Liver (tissue), 9 donors: ENCODE measurements around the gene BTAF1. TPM values are rescaled to one million over a fixed set of nuclear protein-coding genes. Genes with fewer than 3 reads are reported as not detected.

Experiments used
- DNase-seq: peaks from one replicate; pipeline ENCODE4 v3.0.0-alpha.2; 2017; ENCODE audit warnings: low spot score
- H3K27ac ChIP-seq, 2 donors: one replicate each; pipeline ENCODE4 v1.7.0; 2013; ENCODE audit warnings: inconsistent platforms in 2 of 2, low read length in 2 of 2, control low read depth in 1 of 2, low read depth in 1 of 2, mild to moderate bottlenecking in 1 of 2
- H3K27me3 ChIP-seq, 4 donors: one replicate each; pipeline versions ENCODE4 v1.6.1 to v1.7.0; 2013; ENCODE audit warnings: low read length in 3 of 4, inconsistent platforms in 1 of 4, mild to moderate bottlenecking in 1 of 4, moderate library complexity in 1 of 4; ENCODE audit not compliant: control insufficient read depth in 4 of 4, insufficient read depth in 4 of 4
- H3K36me3 ChIP-seq, 4 donors: one replicate each; pipeline versions ENCODE4 v1.6.1 to v1.7.0; 2013; ENCODE audit warnings: low read length in 3 of 4, mild to moderate bottlenecking in 3 of 4, low read depth in 1 of 4, moderate library complexity in 1 of 4; ENCODE audit not compliant: control insufficient read depth in 4 of 4, insufficient read depth in 3 of 4
- H3K4me1 ChIP-seq, 4 donors: one replicate each; pipeline versions ENCODE4 v1.6.1 to v1.7.0; 2013; ENCODE audit warnings: low read length in 3 of 4, mild to moderate bottlenecking in 3 of 4, moderate library complexity in 1 of 4; ENCODE audit not compliant: control insufficient read depth in 4 of 4, insufficient read depth in 4 of 4
- H3K4me3 ChIP-seq, 3 donors: one replicate each; pipeline versions ENCODE4 v1.6.1 to v1.7.0; 2013; ENCODE audit warnings: low read length in 3 of 3, control low read depth in 1 of 3, low read depth in 1 of 3, mild to moderate bottlenecking in 1 of 3
- H3K9ac ChIP-seq, 2 donors: one replicate each; pipeline ENCODE4 v1.7.0; 2013; ENCODE audit warnings: low read length in 2 of 2, mild to moderate bottlenecking in 2 of 2, moderate library complexity in 2 of 2, control low read depth in 1 of 2, low read depth in 1 of 2
- H3K9me3 ChIP-seq, 4 donors: one replicate each; pipeline versions ENCODE4 v1.6.1 to v1.7.0; 2013; ENCODE audit warnings: low read length in 3 of 4; ENCODE audit not compliant: control insufficient read depth in 4 of 4
- ATF3 ChIP-seq: IDR thresholded peaks from 2 replicates; pipeline ENCODE4 v1.6.1; 2016; ENCODE audit warnings: antibody characterized with exemption
- FOXA1 ChIP-seq: IDR thresholded peaks from 2 replicates; pipeline ENCODE4 v1.6.1; 2016; ENCODE audit warnings: antibody characterized with exemption
- FOXA2 ChIP-seq: IDR thresholded peaks from 2 replicates; pipeline ENCODE4 v1.6.1; 2016; ENCODE audit warnings: antibody characterized with exemption
- HNF4A ChIP-seq, 2 donors: conservative IDR thresholded peaks; 2 replicates each; pipeline ENCODE4 v1.6.1; 2016; ENCODE audit warnings: antibody characterized with exemption in 2 of 2, mild to moderate bottlenecking in 2 of 2
- HNF4G ChIP-seq: IDR thresholded peaks from 2 replicates; pipeline ENCODE4 v1.6.1; 2016; ENCODE audit warnings: antibody characterized with exemption
- NR2F2 ChIP-seq: IDR thresholded peaks from 2 replicates; pipeline ENCODE4 v1.6.1; 2016; ENCODE audit warnings: antibody characterized with exemption
- RAD21 ChIP-seq, 2 donors: IDR thresholded peaks; 2 replicates each; pipeline ENCODE4 v1.6.1; 2016; ENCODE audit warnings: antibody characterized with exemption in 2 of 2, mild to moderate bottlenecking in 2 of 2
- RXRA ChIP-seq, 2 donors: IDR thresholded peaks; 2 replicates each; pipeline ENCODE4 v1.6.1; 2017 to 2018; ENCODE audit warnings: antibody characterized with exemption in 2 of 2, mild to moderate bottlenecking in 1 of 2
- TAF1 ChIP-seq: conservative IDR thresholded peaks from 2 replicates; pipeline ENCODE4 v1.6.1; 2016; ENCODE audit warnings: antibody characterized with exemption, mild to moderate bottlenecking
- YY1 ChIP-seq: IDR thresholded peaks from 2 replicates; pipeline ENCODE4 v1.6.1; 2016; ENCODE audit warnings: antibody characterized with exemption, mild to moderate bottlenecking
- WGBS: extraction: QIAGEN DNeasy Blood & Tissue Kit; methylation state at CpG from one replicate; pipeline ENCODE4 v1.1.7; 2013; 5-methylcytosine and 5-hydroxymethylcytosine counted together
- polyA plus RNA-seq, 2 donors: library from polyadenylated mRNA; stranded (reverse) in 1 of 2; unstranded in 1 of 2; fragments of 200-250 nt in 1 of 2; fragments of >200 nt in 1 of 2; fragmentation: Nextera tagmentation in 1 of 2; extraction: Ambion mirVana in 1 of 2; gene quantifications; one replicate each; pipeline versions ENCODE4 v1.2.1 to v1.2.3, GENCODE V29; 2013 to 2015
- total RNA-seq, 2 donors: library from RNA; depleted of rRNA; stranded (reverse); fragments of >200 nt; gene quantifications; one replicate each; pipeline ENCODE4 v1.2.3, GENCODE V29; 2014
- TF ChIP-seq, protein P1 (sequence below): fragments of 150-350 bp; IDR thresholded peaks from 2 replicates; pipeline ENCODE4 v1.5.1; 2017; ENCODE audit warnings: improper control_type of control experiment, low read depth, low read length; ENCODE audit not compliant: missing input control
- TF ChIP-seq, protein P2 (sequence below): IDR thresholded peaks from 2 replicates; pipeline ENCODE4 v1.6.1; 2016; ENCODE audit warnings: antibody characterized with exemption, mild to moderate bottlenecking
- donor health status: healthy.
- donor health status: healthy.
- donor health status: healthy.
- donor health status: healthy.
- donor health status: healthy.

BTAF1 gene
- total and polyA plus RNA-seq, 4 donors, result 5.9 to 49.6 (median 18.0) TPM

DNA sequence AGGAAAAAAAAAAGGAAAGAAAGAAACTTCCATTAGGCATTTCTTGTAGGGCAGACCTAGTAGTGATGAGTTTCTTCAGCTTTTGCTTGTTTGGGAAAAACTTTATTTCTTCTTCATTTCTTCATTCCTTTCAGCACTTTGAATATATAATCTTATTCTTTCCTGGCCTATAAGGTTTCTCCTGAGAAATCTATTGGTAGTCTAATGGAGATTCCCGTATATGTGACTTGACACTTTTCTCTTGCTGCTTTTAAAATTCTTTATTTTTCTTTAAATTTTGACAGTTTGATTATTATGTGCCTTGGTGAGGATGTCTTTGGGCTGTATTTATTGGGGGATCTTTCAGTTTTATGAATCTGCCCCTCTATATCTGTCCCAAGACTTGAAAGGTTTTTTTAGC, 3.9 kb upstream of the BTAF1 start:
- H3K27me3 ChIP-seq, result no peaks in the 10 kb centered on the region
- no peak for DNase-seq
- H3K4me3 ChIP-seq, result no peak overlapping the region
- 99% methylated on average over 1 of the region's 1 CpG for WGBS
- peaks cover 0 to 3% (median 0%) of the 10 kb centered on the region in 4 donors for H3K9me3 ChIP-seq
- H3K9ac ChIP-seq, result no peak overlapping the region
- H3K4me1 ChIP-seq, result peaks cover 0 to 10% (median 2%) of the 10 kb centered on the region in 4 donors
- no peaks in the 10 kb centered on the region for H3K36me3 ChIP-seq
- TF ChIP-seq TAF1 (no peak), RAD21 (IDR thresholded peaks at IDR 0.05) (no peak)
- H3K27ac ChIP-seq, result no peak overlapping the region

GRCh38 chr10:91924212-91925021, 847 bp downstream of the BTAF1 start:
- Histone ChIP-seq H3K4me3 (peak overlapping the region; percentile 87 to 99 (median 98)), H3K9ac (peak overlapping the region; percentile 93 to 100), H3K27me3 (no peaks in the 10 kb centered on the region), H3K36me3 (no peaks in the 10 kb centered on the region), H3K27ac (peak overlapping the region; percentile 99), H3K9me3 (peaks cover 0 to 3% (median 0%) of the 10 kb centered on the region in 4 donors), H3K4me1 (peaks cover 5 to 33% (median 10%) of the 10 kb centered on the region in 4 donors)
- 4% methylated on average over 21 of the region's 21 CpGs for WGBS
- TF ChIP-seq YY1, result peak; percentile 33
- TF ChIP-seq FOXA2, result no peak
- TF ChIP-seq HNF4G, result no peak
- no peak for DNase-seq

DNA sequence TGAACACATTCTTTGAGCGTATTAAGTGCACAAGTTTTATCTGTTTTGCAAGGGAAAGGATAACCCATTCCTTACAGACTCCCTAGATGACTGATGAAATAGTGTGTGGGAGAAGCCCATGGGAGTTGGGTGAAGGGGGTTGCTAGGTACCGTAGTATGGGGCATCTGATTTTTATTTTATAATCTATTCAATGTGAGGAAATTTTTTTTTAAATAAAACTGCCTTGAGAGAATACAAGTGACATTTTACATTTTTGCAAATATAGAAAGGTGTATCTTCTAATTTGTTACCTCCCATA, 1.4 kb downstream of the BTAF1 start:
- no peaks in the 10 kb centered on the region for H3K27me3 ChIP-seq
- no peak for DNase-seq
- no peak overlapping the region for H3K27ac ChIP-seq
- peak overlapping the region in 2 of 3 donors; percentile 87 to 99 for H3K4me3 ChIP-seq
- H3K4me1 ChIP-seq, result peaks cover 5 to 33% (median 10%) of the 10 kb centered on the region in 4 donors
- H3K9me3 ChIP-seq, result no peaks in the 10 kb centered on the region
- WGBS, result 73% methylated on average over 2 of the region's 2 CpGs
- TF ChIP-seq, protein P1, sequence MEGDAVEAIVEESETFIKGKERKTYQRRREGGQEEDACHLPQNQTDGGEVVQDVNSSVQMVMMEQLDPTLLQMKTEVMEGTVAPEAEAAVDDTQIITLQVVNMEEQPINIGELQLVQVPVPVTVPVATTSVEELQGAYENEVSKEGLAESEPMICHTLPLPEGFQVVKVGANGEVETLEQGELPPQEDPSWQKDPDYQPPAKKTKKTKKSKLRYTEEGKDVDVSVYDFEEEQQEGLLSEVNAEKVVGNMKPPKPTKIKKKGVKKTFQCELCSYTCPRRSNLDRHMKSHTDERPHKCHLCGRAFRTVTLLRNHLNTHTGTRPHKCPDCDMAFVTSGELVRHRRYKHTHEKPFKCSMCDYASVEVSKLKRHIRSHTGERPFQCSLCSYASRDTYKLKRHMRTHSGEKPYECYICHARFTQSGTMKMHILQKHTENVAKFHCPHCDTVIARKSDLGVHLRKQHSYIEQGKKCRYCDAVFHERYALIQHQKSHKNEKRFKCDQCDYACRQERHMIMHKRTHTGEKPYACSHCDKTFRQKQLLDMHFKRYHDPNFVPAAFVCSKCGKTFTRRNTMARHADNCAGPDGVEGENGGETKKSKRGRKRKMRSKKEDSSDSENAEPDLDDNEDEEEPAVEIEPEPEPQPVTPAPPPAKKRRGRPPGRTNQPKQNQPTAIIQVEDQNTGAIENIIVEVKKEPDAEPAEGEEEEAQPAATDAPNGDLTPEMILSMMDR, result no peak
- TF ChIP-seq FOXA2 (no peak), FOXA1 (no peak), RXRA (IDR thresholded peaks at IDR 0.05) (no peak), TAF1 (no peak), HNF4G (no peak), RAD21 (IDR thresholded peaks at IDR 0.05) (no peak), ATF3 (no peak), HNF4A (conservative IDR thresholded peaks at IDR 0.05) (no peak), YY1 (no peak), NR2F2 (no peak)
- TF ChIP-seq, protein P2, sequence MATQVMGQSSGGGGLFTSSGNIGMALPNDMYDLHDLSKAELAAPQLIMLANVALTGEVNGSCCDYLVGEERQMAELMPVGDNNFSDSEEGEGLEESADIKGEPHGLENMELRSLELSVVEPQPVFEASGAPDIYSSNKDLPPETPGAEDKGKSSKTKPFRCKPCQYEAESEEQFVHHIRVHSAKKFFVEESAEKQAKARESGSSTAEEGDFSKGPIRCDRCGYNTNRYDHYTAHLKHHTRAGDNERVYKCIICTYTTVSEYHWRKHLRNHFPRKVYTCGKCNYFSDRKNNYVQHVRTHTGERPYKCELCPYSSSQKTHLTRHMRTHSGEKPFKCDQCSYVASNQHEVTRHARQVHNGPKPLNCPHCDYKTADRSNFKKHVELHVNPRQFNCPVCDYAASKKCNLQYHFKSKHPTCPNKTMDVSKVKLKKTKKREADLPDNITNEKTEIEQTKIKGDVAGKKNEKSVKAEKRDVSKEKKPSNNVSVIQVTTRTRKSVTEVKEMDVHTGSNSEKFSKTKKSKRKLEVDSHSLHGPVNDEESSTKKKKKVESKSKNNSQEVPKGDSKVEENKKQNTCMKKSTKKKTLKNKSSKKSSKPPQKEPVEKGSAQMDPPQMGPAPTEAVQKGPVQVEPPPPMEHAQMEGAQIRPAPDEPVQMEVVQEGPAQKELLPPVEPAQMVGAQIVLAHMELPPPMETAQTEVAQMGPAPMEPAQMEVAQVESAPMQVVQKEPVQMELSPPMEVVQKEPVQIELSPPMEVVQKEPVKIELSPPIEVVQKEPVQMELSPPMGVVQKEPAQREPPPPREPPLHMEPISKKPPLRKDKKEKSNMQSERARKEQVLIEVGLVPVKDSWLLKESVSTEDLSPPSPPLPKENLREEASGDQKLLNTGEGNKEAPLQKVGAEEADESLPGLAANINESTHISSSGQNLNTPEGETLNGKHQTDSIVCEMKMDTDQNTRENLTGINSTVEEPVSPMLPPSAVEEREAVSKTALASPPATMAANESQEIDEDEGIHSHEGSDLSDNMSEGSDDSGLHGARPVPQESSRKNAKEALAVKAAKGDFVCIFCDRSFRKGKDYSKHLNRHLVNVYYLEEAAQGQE, result no peak
- H3K36me3 ChIP-seq, result no peaks in the 10 kb centered on the region
- H3K9ac ChIP-seq, result peak overlapping the region in 1 of 2 donors; percentile 16
